Prostate gland (tissue), 2 donors: Measurements from ENCODE around the gene RACK1.

Experiments used
- CTCF ChIP-seq, 4 experiments: fragments of 200-600 bp in 2 of 4; fragments of 450-650 bp in 2 of 4; sonication (generic) in 2 of 4; IDR thresholded peaks; 1 replicate in 3 of 4; 2 replicates in 1 of 4; pipeline ENCODE4 v1.5.1; 2016 to 2019; ENCODE audit warnings: antibody characterized with exemption in 4 of 4, mild to moderate bottlenecking in 2 of 4, moderate library complexity in 2 of 4
- POLR2A ChIP-seq: fragments of 450-650 bp; IDR thresholded peaks from one replicate; pipeline ENCODE4 v1.6.1; 2016; ENCODE audit warnings: antibody characterized with exemption, mild to moderate bottlenecking

- TF ChIP-seq POLR2A (no peak), CTCF (IDR thresholded peaks at IDR 0.05) (no peak)
Measured at GRCh38 chr5:181235689-181236366, 7.9 kb downstream of the RACK1 start.
